H1 (cell line): Measurements from ENCODE around the gene PPIG.
"Not testable (repeated sequence)": the region's sequence is repeated elsewhere in the genome, so short reads cannot be mapped to it uniquely, and the experiment has no call there.

Experiments
- ASH2L ChIP-seq: fragments of 200-600, 300-600 bp; sonication (generic); IDR thresholded peaks from one replicate; pipeline ENCODE4 v1.7.1; 2017; ENCODE audit warnings: low read length
- BCL11A ChIP-seq, 2 experiments: IDR thresholded peaks; one replicate each; pipeline ENCODE4 v1.6.1; 2011; ENCODE audit warnings: low read depth in 2 of 2, low read length in 2 of 2, mild to moderate bottlenecking in 2 of 2
- CTCF ChIP-seq, 3 experiments: IDR thresholded peaks; 1 replicate in 2 of 3; 2 replicates in 1 of 3; pipeline versions ENCODE4 v1.5.1 to v1.6.1; 2011; ENCODE audit warnings: low read length in 3 of 3, mild to moderate bottlenecking in 3 of 3, inconsistent platforms in 2 of 3, low read depth in 1 of 3, moderate library complexity in 1 of 3; ENCODE audit not compliant: insufficient read depth in 1 of 3; ENCODE audit errors: control extremely low read depth in 1 of 3
- POLR2A ChIP-seq, 2 experiments: IDR thresholded peaks; 1 replicate in 1 of 2; 2 replicates in 1 of 2; pipeline ENCODE4 v1.6.1; 2011; ENCODE audit warnings: low read depth in 2 of 2, low read length in 2 of 2, mild to moderate bottlenecking in 2 of 2; ENCODE audit errors: control extremely low read depth in 1 of 2
- ZNF274 ChIP-seq: IDR thresholded peaks from 2 replicates; pipeline ENCODE4 v1.7.0; 2012; ENCODE audit warnings: low read length, borderline replicate concordance; ENCODE audit errors: extremely low read depth

GRCh38 chr2:169686825-169687224 is 102.7 kb downstream of the PPIG start:
- TF ChIP-seq POLR2A (IDR thresholded peaks at IDR 0.05; ENCODE audit: control extremely low read depth in 1 of 2, low read depth in 2 of 2, low read length in 2 of 2); ZNF274; ASH2L; CTCF (IDR thresholded peaks at IDR 0.05; ENCODE audit: control extremely low read depth in 1 of 3, insufficient read depth in 1 of 3, low read depth in 1 of 3, low read length in 3 of 3); BCL11A (IDR thresholded peaks at IDR 0.05; ENCODE audit: low read depth in 2 of 2, low read length in 2 of 2): not testable (repeated sequence)
